HG02623 (cell line): ENCODE results near the gene RPL41.
"Not testable (repeated sequence)": the region's sequence is repeated elsewhere in the genome, so short reads cannot be mapped to it uniquely, and the experiment has no call there.

ENCODE experiments used
- ATAC-seq: cut with Tn5 transposase; IDR thresholded peaks from one replicate; pipeline ENCODE4 v1.9.1; 2021; ENCODE audit warnings: moderate library complexity; ENCODE audit not compliant: unreplicated experiment

The RPL41 gene

GRCh38 chr12:56116267-56117081, at the start of gene RPL41:
RPL41 (plus strand) TSS chr12:56116633.
- ATAC-seq, result peak; percentile 29

DNA sequence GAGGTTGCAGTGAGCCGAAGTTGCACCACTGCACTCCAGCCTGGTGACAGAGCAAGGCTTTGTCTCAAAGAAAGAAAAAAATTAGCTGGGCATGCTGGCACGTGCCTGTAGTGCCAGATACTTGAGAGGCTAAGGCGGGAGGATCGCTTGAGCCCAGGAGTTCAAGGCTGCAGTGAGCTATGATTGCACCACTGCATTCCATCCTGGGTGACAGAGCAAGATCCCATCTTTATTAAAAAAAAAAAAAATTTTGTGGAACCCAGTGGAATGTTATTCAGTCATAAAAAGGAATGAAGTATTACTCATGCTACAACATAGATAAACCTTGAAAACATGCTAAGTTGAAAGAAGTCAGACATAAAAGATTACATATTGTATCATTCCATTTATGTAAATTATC, 44.8 kb upstream of the RPL41 start:
- ATAC-seq, result no peak

- ATAC-seq, result no peak
These were observed 42.0 kb upstream of the RPL41 start for GRCh38 chr12:56074396-56074795.

DNA sequence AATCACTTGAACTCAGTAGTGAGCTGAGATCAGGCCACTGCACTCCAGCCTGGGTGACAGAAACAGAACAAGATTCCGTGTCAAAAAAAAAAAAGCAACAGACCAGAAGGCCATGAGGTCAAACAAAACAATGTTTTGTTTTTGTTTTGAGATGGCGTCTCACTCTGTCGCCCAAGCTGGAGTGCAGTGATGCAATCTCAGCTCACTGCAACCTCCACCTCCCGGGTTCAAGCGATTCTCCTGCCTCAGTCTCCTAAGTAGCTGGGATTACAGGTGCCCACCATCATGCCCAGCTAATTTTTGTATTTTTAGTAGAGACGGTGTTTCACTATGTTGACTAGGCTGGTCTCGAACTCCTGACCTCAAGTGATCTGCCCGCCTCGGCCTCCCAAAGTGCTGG, 38.5 kb upstream of the RPL41 start:
- not testable (repeated sequence) for ATAC-seq

GRCh38 chr12:56078427-56078826, 38.0 kb upstream of the RPL41 start:
- no peak for ATAC-seq

GRCh38 chr12:56078931-56079722, 37.3 kb upstream of the RPL41 start:
- ATAC-seq, result no peak

DNA sequence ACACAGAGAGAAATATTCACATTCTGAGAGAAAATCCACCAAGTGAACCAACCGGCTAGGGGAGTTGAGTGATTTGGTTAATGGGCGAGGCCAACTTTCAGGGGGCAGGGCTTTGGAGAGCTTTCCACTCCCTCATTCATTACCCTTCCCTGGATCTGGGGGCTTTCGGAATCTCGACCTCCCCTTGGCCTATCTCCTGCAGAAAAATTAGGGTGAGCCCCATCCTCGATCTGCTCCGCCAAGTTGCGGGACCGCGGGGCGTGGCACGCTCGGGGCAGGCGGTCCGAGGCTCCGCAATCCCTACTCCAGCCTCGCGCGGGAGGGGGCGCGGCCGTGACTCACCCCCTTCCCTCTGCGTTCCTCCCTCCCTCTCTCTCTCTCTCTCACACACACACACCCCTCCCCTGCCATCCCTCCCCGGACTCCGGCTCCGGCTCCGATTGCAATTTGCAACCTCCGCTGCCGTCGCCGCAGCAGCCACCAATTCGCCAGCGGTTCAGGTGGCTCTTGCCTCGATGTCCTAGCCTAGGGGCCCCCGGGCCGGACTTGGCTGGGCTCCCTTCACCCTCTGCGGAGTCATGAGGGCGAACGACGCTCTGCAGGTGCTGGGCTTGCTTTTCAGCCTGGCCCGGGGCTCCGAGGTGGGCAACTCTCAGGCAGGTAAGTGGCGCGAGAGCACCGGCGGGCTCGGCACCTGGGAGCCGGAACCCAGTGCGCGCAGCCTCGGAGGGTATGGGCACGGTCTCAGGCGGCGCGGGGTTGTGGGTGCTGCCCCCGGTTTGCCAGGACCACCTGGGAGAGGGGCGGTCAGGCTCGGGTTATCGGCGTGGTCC, 36.5 kb upstream of the RPL41 start, which contains the start of gene ERBB3:
ERBB3 (plus strand) TSS at position 443 of the 833 bp plus-strand sequence; CDS start at position 579, 136 bp downstream.
- ATAC-seq, result no peak

GRCh38 chr12:56080556-56081138, 35.8 kb upstream of the RPL41 start:
- ATAC-seq, result no peak

GRCh38 chr12:56081393-56082347, 34.8 kb upstream of the RPL41 start:
- no peak for ATAC-seq

DNA sequence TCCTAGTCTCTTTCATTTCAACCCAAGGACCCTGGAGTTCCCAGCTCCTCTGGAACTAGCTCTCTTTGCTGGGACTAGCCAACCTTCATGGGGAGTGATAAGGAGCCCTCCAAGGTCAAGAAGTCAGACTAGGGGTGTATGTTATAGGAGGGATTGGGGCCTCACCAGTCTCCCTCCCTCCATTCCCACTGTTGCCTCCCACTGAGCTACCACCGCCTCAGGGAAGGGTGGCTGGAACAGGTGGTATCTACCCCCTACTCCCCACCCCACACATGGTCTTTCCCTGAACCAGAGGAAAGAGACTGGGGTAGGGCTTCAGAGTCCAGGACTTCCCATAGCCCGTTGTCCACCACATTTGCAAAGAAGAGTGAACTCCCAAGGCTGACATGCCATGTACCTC, 34.1 kb upstream of the RPL41 start:
- no peak for ATAC-seq

DNA sequence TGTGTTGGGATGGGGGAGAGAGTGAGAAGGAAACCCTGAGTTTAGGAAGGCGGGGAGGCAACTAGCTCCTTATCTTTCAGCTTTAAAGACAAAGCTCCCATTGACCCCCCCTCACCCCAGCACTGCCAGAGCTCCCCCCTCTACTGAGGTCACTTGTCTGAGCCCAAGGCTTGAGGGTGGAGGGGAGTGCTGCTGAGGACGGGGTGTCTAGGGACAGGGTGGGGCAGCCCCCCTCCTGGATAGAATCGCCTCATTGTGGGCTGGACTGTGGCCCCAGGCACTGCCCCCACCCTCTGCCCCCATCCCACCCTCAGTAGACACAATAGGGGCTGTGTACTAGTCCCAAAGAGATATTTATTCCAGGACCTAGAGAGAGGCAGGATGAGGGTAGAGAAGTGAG, 33.5 kb upstream of the RPL41 start:
- no peak for ATAC-seq

GRCh38 chr12:56084958-56085543, 31.4 kb upstream of the RPL41 start:
- no peak for ATAC-seq

GRCh38 chr12:56086096-56086495, 30.3 kb upstream of the RPL41 start:
- no peak for ATAC-seq

DNA sequence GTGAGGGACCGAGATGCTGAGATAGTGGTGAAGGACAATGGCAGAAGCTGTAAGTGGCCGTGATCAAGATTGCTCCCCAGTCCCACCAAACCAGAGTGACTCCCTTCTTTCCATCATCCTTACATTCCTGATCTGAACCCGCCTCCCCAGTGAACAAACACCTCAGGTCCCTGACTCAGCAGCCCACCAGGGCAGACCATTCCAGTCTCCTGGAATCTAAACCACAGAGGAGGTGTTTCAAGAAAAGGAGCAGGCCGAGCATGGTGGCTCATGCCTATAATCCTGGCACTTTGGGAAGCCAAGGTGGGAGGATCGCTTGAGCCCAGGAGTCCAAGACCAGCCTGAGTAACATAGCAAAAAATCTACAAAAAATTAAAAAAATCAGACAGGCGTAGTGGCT, 29.8 kb upstream of the RPL41 start:
- ATAC-seq, result no peak

GRCh38 chr12:56087220-56087619, 29.2 kb upstream of the RPL41 start:
- ATAC-seq, result no peak

- no peak for ATAC-seq
These were observed 18.7 kb upstream of the RPL41 start for GRCh38 chr12:56097738-56098137.

GRCh38 chr12:56098592-56098991, 17.8 kb upstream of the RPL41 start:
- ATAC-seq, result no peak

GRCh38 chr12:56099787-56100186, 16.6 kb upstream of the RPL41 start:
- no peak for ATAC-seq

DNA sequence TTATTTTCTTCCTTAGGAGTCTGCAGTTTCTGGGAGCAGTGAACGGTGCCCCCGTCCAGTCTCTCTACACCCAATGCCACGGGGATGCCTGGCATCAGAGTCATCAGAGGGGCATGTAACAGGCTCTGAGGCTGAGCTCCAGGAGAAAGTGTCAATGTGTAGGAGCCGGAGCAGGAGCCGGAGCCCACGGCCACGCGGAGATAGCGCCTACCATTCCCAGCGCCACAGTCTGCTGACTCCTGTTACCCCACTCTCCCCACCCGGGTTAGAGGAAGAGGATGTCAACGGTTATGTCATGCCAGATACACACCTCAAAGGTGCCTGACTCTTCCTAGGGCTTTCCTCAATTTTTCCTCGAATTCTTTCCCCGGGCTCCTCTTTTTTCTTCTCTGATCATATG, 15.4 kb upstream of the RPL41 start:
- ATAC-seq, result no peak
